Osteoblast (primary cell): Measurements from ENCODE around the gene C4orf50. TPM values are rescaled to one million over a fixed set of nuclear protein-coding genes. Genes with fewer than 3 reads are reported as not detected.

Source experiments
- DNase-seq: peaks from one replicate; pipeline ENCODE4 v3.0.0; 2011; ENCODE audit warnings: low spot score, mixed read lengths; ENCODE audit not compliant: insufficient read length; ENCODE audit errors: missing footprints
- H2AFZ ChIP-seq: 2 replicates; pipeline ENCODE4 v1.6.0; 2011; ENCODE audit warnings: mild to moderate bottlenecking, low read length
- H3K27ac ChIP-seq: 2 replicates; pipeline ENCODE4 v1.5.1; 2011; ENCODE audit warnings: mild to moderate bottlenecking, low read depth, low read length, moderate library complexity
- H3K27me3 ChIP-seq: 2 replicates; pipeline ENCODE4 v1.6.0; 2012; ENCODE audit warnings: mild to moderate bottlenecking, control low read depth, inconsistent platforms, low read length, moderate library complexity; ENCODE audit not compliant: insufficient read depth
- H3K36me3 ChIP-seq: 2 replicates; pipeline ENCODE4 v1.5.1; 2011; ENCODE audit warnings: mild to moderate bottlenecking, low read length, control low read depth, moderate library complexity; ENCODE audit not compliant: insufficient read depth
- H3K4me1 ChIP-seq: 2 replicates; pipeline ENCODE4 v1.5.1; 2011; ENCODE audit warnings: mild to moderate bottlenecking, low read length, control low read depth, moderate library complexity; ENCODE audit not compliant: insufficient read depth
- H3K4me2 ChIP-seq: 2 replicates; pipeline ENCODE4 v1.6.0; 2011; ENCODE audit warnings: mild to moderate bottlenecking, low read length; ENCODE audit not compliant: insufficient read depth
- H3K4me3 ChIP-seq: fragments of 200-600 bp; sonication (generic); 3 replicates; pipeline ENCODE4 v1.5.1; 2012; ENCODE audit warnings: mild to moderate bottlenecking, low read length, inconsistent platforms; ENCODE audit not compliant: insufficient read depth
- H3K79me2 ChIP-seq: 2 replicates; pipeline ENCODE4 v1.6.0; 2012; ENCODE audit warnings: mild to moderate bottlenecking, low read length, control low read depth, inconsistent platforms; ENCODE audit not compliant: insufficient read depth
- H3K9me3 ChIP-seq: 2 replicates; pipeline ENCODE4 v1.5.1; 2011; ENCODE audit warnings: low read depth, low read length, control low read depth
- H4K20me1 ChIP-seq: 2 replicates; pipeline ENCODE4 v1.6.0; 2012; ENCODE audit warnings: mild to moderate bottlenecking, low read length, control low read depth; ENCODE audit not compliant: insufficient read depth
- total RNA-seq: library from RNA; depleted of rRNA; stranded (reverse); fragments of >200 nt; gene quantifications from 2 replicates; pipeline ENCODE4 v1.2.3, GENCODE V29; 2012
- TF ChIP-seq, protein P1 (sequence below): IDR thresholded peaks from 2 replicates; pipeline ENCODE4 v1.5.1; 2011; ENCODE audit warnings: mild to moderate bottlenecking, low read depth, low read length, moderate library complexity; ENCODE audit errors: extremely low read depth

C4orf50 gene
- total RNA-seq, 1 donor = not detected

DNA sequence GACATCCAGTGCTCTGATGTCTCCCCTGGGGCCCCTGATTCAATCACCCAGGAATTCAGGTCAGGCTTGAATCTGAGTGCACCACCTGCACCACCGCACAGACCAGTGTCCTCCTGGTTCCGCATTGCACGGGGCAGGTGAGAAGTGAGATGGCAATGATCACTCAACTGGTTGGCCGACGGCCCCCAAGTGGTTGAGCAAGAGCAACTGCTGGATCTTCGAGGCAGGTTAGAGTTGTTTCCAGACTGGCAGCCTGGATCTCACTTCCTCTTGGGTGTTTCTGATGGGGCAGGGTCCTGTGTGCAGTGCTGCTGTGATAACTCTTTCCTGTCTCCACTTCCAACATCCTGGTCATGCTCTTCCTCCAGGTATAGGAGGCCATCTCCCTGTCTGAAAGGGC, 50.4 kb downstream of the C4orf50 start:
- H3K36me3 ChIP-seq = no peaks in the 10 kb centered on the region
- H3K4me3 ChIP-seq = no peak overlapping the region
- no peaks in the 10 kb centered on the region for H3K9me3 ChIP-seq
- no peak overlapping the region for H3K27ac ChIP-seq
- no peaks in the 10 kb centered on the region for H4K20me1 ChIP-seq
- H2AFZ ChIP-seq = no peak overlapping the region
- no peaks in the 10 kb centered on the region for H3K4me1 ChIP-seq
- no peak overlapping the region for H3K4me2 ChIP-seq
- no peaks in the 10 kb centered on the region for H3K79me2 ChIP-seq
- H3K27me3 ChIP-seq = no peaks in the 10 kb centered on the region
- no peak for DNase-seq
- TF ChIP-seq, protein P1, sequence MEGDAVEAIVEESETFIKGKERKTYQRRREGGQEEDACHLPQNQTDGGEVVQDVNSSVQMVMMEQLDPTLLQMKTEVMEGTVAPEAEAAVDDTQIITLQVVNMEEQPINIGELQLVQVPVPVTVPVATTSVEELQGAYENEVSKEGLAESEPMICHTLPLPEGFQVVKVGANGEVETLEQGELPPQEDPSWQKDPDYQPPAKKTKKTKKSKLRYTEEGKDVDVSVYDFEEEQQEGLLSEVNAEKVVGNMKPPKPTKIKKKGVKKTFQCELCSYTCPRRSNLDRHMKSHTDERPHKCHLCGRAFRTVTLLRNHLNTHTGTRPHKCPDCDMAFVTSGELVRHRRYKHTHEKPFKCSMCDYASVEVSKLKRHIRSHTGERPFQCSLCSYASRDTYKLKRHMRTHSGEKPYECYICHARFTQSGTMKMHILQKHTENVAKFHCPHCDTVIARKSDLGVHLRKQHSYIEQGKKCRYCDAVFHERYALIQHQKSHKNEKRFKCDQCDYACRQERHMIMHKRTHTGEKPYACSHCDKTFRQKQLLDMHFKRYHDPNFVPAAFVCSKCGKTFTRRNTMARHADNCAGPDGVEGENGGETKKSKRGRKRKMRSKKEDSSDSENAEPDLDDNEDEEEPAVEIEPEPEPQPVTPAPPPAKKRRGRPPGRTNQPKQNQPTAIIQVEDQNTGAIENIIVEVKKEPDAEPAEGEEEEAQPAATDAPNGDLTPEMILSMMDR = no peak

DNA sequence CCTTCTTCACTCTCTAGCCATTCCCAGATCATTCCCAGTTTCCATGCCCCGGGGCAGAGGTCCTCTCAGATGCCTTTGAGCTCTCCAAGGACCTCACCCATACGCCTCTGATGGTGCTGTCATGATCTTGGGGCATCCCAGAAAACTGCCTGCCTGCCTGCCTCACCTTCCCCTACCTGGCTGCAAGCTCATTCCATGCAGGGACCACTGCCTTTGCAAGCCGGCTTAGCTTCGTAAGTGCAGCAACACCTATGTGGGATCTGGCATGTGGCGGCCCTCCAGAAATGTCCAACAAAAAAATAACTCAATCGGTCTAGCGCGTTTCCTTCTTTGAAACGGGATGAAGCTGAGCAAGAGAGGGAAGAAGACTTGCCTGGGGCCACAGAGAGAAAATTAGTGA, 53.0 kb downstream of the C4orf50 start:
- no peaks in the 10 kb centered on the region for H3K27me3 ChIP-seq
- no peak for DNase-seq
- H3K36me3 ChIP-seq = no peaks in the 10 kb centered on the region
- no peaks in the 10 kb centered on the region for H3K9me3 ChIP-seq
- H3K4me3 ChIP-seq = no peak overlapping the region
- no peaks in the 10 kb centered on the region for H4K20me1 ChIP-seq
- H3K4me1 ChIP-seq = no peaks in the 10 kb centered on the region
- H3K79me2 ChIP-seq = no peaks in the 10 kb centered on the region
- no peak overlapping the region for H3K4me2 ChIP-seq
- no peak overlapping the region for H2AFZ ChIP-seq
- no peak overlapping the region for H3K27ac ChIP-seq
- TF ChIP-seq, protein P1 = no peak

DNA sequence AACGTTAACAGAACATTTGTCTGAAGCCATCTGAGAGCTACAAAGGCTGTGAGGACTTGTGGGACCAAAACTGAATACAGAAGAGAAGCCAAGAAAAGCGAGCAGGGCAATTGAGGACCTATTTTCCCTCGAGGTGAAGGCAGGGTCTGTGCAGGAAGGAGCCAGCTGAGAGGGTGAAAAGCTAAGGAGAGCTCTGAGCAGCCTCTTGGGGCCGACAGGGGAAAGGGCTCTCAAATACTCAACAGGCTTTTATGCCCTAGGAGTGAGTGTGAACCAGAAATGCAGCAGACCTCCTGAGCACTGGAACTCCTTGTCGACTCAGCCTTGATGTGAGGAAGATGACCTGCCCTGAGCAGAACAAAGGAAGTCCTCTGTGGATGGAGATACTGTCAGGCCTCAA, 54.2 kb downstream of the C4orf50 start:
- Histone ChIP-seq H3K4me1 (no peaks in the 10 kb centered on the region), H2AFZ (no peak overlapping the region), H3K4me2 (no peak overlapping the region), H3K27me3 (no peaks in the 10 kb centered on the region), H4K20me1 (no peaks in the 10 kb centered on the region), H3K36me3 (no peaks in the 10 kb centered on the region), H3K27ac (no peak overlapping the region), H3K4me3 (no peak overlapping the region), H3K79me2 (no peaks in the 10 kb centered on the region), H3K9me3 (no peaks in the 10 kb centered on the region)
- DNase-seq = no peak
- TF ChIP-seq, protein P1 = no peak

DNA sequence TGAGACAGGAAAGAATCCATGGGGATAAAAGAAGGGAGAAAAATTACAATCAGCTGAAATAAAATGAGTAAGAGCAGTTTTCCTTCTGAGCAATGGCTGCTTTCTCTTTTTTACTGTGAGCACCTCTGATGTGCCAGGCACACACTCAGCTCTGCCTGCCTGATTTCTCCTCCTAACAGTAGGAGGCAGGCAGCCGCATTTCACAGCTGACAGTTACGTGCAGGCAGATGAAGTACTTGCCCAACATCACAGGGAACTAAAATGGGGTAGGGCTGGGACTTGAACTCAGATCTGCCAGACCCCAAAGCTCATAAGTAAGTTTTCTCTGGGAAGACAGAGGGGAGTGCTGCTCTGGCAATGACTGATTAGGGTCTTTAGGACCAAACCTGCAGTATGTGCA, 54.6 kb downstream of the C4orf50 start:
- H3K79me2 ChIP-seq = no peaks in the 10 kb centered on the region
- no peaks in the 10 kb centered on the region for H3K4me1 ChIP-seq
- no peak overlapping the region for H3K4me2 ChIP-seq
- no peak overlapping the region for H3K4me3 ChIP-seq
- no peaks in the 10 kb centered on the region for H4K20me1 ChIP-seq
- no peak overlapping the region for H3K27ac ChIP-seq
- H3K27me3 ChIP-seq = no peaks in the 10 kb centered on the region
- TF ChIP-seq, protein P1 = no peak
- no peaks in the 10 kb centered on the region for H3K36me3 ChIP-seq
- no peaks in the 10 kb centered on the region for H3K9me3 ChIP-seq
- DNase-seq = no peak
- H2AFZ ChIP-seq = no peak overlapping the region
